Activated naive CD4-positive, alpha-beta T cell treated with Interleukin-2 at 50 U/mL for 16 hours (primary cell): ENCODE data around the gene UMAD1.
"Not testable (repeated sequence)": the region's sequence is repeated elsewhere in the genome, so short reads cannot be mapped to it uniquely, and the experiment has no call there.

Experiments
- DNase-seq: peaks from one replicate; pipeline ENCODE4 v3.0.0-alpha.2; 2020

UMAD1 gene

GRCh38 chr7:7769710-7770627 lies 129.4 kb downstream of the UMAD1 start:
- DNase-seq, result no peak

- DNase-seq, result no peak
These were observed 130.9 kb downstream of the UMAD1 start for GRCh38 chr7:7771452-7771851.

- no peak for DNase-seq
These were observed 131.9 kb downstream of the UMAD1 start for GRCh38 chr7:7772397-7772821.

GRCh38 chr7:7773334-7774309 lies 133.1 kb downstream of the UMAD1 start:
- DNase-seq, result no peak

- DNase-seq, result no peak
These were observed 139.3 kb downstream of the UMAD1 start for GRCh38 chr7:7779888-7780287.

- DNase-seq, result no peak
These were observed 142.4 kb downstream of the UMAD1 start for GRCh38 chr7:7783001-7783400.

- DNase-seq, result no peak
These were observed 144.9 kb downstream of the UMAD1 start for GRCh38 chr7:7785344-7785973.

- no peak for DNase-seq
These were observed 146.0 kb downstream of the UMAD1 start for GRCh38 chr7:7786595-7786994.

- no peak for DNase-seq
These were observed 149.0 kb downstream of the UMAD1 start for GRCh38 chr7:7789551-7789988.

- no peak for DNase-seq
These were observed 149.6 kb downstream of the UMAD1 start for GRCh38 chr7:7790041-7790741.

- no peak for DNase-seq
These were observed 151.0 kb downstream of the UMAD1 start for GRCh38 chr7:7791523-7791922.

GRCh38 chr7:7792056-7792455 lies 151.5 kb downstream of the UMAD1 start:
- DNase-seq, result no peak

- DNase-seq, result no peak
These were observed 152.7 kb downstream of the UMAD1 start for GRCh38 chr7:7793249-7793648.

- DNase-seq, result no peak
These were observed 153.4 kb downstream of the UMAD1 start for GRCh38 chr7:7793921-7794320.

- no peak for DNase-seq
These were observed 154.7 kb downstream of the UMAD1 start for GRCh38 chr7:7795203-7795602.

- DNase-seq, result no peak
These were observed 155.1 kb downstream of the UMAD1 start for GRCh38 chr7:7795630-7796121.

- no peak for DNase-seq
These were observed 158.0 kb downstream of the UMAD1 start for GRCh38 chr7:7798510-7798909.

GRCh38 chr7:7799138-7799537 lies 158.6 kb downstream of the UMAD1 start:
- no peak for DNase-seq

GRCh38 chr7:7802531-7802930 lies 162.0 kb downstream of the UMAD1 start:
- DNase-seq, result no peak

GRCh38 chr7:7803715-7804178 lies 163.2 kb downstream of the UMAD1 start:
- no peak for DNase-seq

GRCh38 chr7:7804822-7805221 lies 164.3 kb downstream of the UMAD1 start:
- not testable (repeated sequence) for DNase-seq
